ENCODE measurements around the gene PSORS1C2. TPM values are rescaled to one million over a fixed set of nuclear protein-coding genes. Genes with fewer than 3 reads are reported as not detected.

Gene PSORS1C2
- polyA plus RNA-seq, 1 of the 3 experiments (the other 2 are of a cell fraction), result not detected

- POLR2A ChIA-PET, result no interaction called here
- Histone ChIP-seq H2AFZ (ENCODE audit: low read depth) (no peak overlapping the region), H3K9ac (no peak overlapping the region), H3K36me3 (replicated peaks in 1 of 2; ENCODE audit: control insufficient read depth in 1 of 2, insufficient read depth in 2 of 2, low read length in 1 of 2) (no peaks in the 10 kb centered on the region), H4K20me1 (ENCODE audit: insufficient read depth) (no peaks in the 10 kb centered on the region), H3K27ac (ENCODE audit: low read depth in 2 of 2, low read length in 1 of 2) (no peak overlapping the region), H3K9me3 (no peaks in the 10 kb centered on the region), H3K4me1 (ENCODE audit: control insufficient read depth in 1 of 2, insufficient read depth in 2 of 2, low read depth in 1 of 2, low read length in 1 of 2) (no peaks in the 10 kb centered on the region), H3K27me3 (ENCODE audit: insufficient read depth) (no peaks in the 10 kb centered on the region; the same call in 1 of the 2 replicates), H3K4me2 (no peak overlapping the region), H3K79me2 (ENCODE audit: insufficient read depth) (no peaks in the 10 kb centered on the region), H3F3A (replicated peaks; ENCODE audit: insufficient read depth) (no peaks in the 10 kb centered on the region), H3K9me2 (no peaks in the 10 kb centered on the region), H3K4me3 (ENCODE audit: low read depth in 2 of 2, low read length in 1 of 2) (no peak overlapping the region)
- DNase-seq, result no peak
- no peak for TF ChIP-seq JUND (IDR thresholded peaks at IDR 0.05)
- TF ChIP-seq EZH2phosphoT487 (IDR thresholded peaks at IDR 0.05; ENCODE audit: borderline replicate concordance, low read depth), result no peak
- TF ChIP-seq RAD21 (IDR thresholded peaks at IDR 0.05; ENCODE audit: low read length), result no peak
- TF ChIP-seq TEAD4 (IDR thresholded peaks at IDR 0.05; ENCODE audit: borderline replicate concordance, insufficient read depth), result no peak
- TF ChIP-seq FOXJ3 (CRISPR knock-in tag; IDR thresholded peaks at IDR 0.05), result no peak
- no peak for TF ChIP-seq USF2 (IDR thresholded peaks at IDR 0.05; ENCODE audit: borderline replicate concordance, low read depth, low read length)
- TF ChIP-seq NFIC (IDR thresholded peaks at IDR 0.05; ENCODE audit: borderline replicate concordance), result no peak
- no peak for TF ChIP-seq MAX (IDR thresholded peaks at IDR 0.05; ENCODE audit: low read depth)
- no peak for TF ChIP-seq YY1 (IDR thresholded peaks at IDR 0.05; ENCODE audit: low read depth)
- no peak for TF ChIP-seq TCF12 (IDR thresholded peaks at IDR 0.05)
- no peak for TF ChIP-seq MXI1 (IDR thresholded peaks at IDR 0.05; ENCODE audit: low read depth, low read length)
- TF ChIP-seq PBX3 (IDR thresholded peaks at IDR 0.05), result no peak
- no peak for TF ChIP-seq FOSL2 (IDR thresholded peaks at IDR 0.05; ENCODE audit: borderline replicate concordance, low read depth)
- TF ChIP-seq POLR2AphosphoS5 (IDR thresholded peaks at IDR 0.05; ENCODE audit: low read depth, low read length), result no peak
- no peak for TF ChIP-seq MEF2A (IDR thresholded peaks at IDR 0.05; ENCODE audit: borderline replicate concordance, low read depth)
- no peak for TF ChIP-seq GABPA (IDR thresholded peaks at IDR 0.05; ENCODE audit: low read depth)
- TF ChIP-seq CTCF (IDR thresholded peaks at IDR 0.05), result no peak
- TF ChIP-seq CHD2 (IDR thresholded peaks at IDR 0.05; ENCODE audit: low read length, partially characterized antibody), result no peak
- TF ChIP-seq RXRA (IDR thresholded peaks at IDR 0.05; ENCODE audit: borderline replicate concordance, low read depth), result no peak
- TF ChIP-seq IRF3 (IDR thresholded peaks at IDR 0.05; ENCODE audit: low read depth, low read length), result no peak
- CTCF ChIA-PET, result interaction anchor here (0.9 to 2.4 kb wide), 3 partner anchors 9 to 42 kb away, joined by 3 to 11 read pairs (median 5); no protein-coding TSS in a partner anchor
- 73% methylated on average over 2 of the region's 2 CpGs for WGBS (ENCODE audit: low lambda C conversion rate)
Observed at GRCh38 chr6:31103136-31103535, 35.7 kb downstream of the PSORS1C2 start.
